Body of pancreas (tissue), 4 donors: ENCODE results near the gene NLGN3. TPM values are rescaled to one million over a fixed set of nuclear protein-coding genes. Genes with fewer than 3 reads are reported as not detected.

ENCODE experiments used
- ATAC-seq: fragments of 150-250 bp; one replicate; pipeline ENCODE4 v1.9.1; 2016
- DNase-seq, 4 donors: peaks; one replicate each; pipeline ENCODE4 v3.0.0-alpha.2; 2019
- H3K27ac ChIP-seq, 4 donors: fragments of 200-600 bp; sonication (generic); 1 replicate in 3 of 4; 2 replicates in 1 of 4; pipeline versions ENCODE4 v1.5.1 to v1.6.1; 2016 to 2019; ENCODE audit warnings: mild to moderate bottlenecking in 1 of 4, mixed read lengths in 1 of 4, moderate library complexity in 1 of 4
- H3K27me3 ChIP-seq, 2 donors: fragments of 200-600 bp; sonication (generic); one replicate each; pipeline ENCODE4 v1.6.0; 2016; ENCODE audit warnings: mild to moderate bottlenecking in 1 of 2
- H3K36me3 ChIP-seq, 2 donors: fragments of 200-600 bp; sonication (generic); replicated peaks in 1 of 2; 2 replicates each; pipeline ENCODE4 v1.5.1; 2016; ENCODE audit warnings: low read depth in 2 of 2; ENCODE audit not compliant: insufficient read depth in 1 of 2
- H3K4me1 ChIP-seq: fragments of 200-600 bp; sonication (generic); one replicate; pipeline ENCODE4 v1.6.0; 2016
- H3K4me3 ChIP-seq, 2 donors: fragments of 200-600 bp; sonication (generic); 1 replicate in 1 of 2; 2 replicates in 1 of 2; pipeline ENCODE4 v1.5.1; 2016 to 2019
- H3K9me3 ChIP-seq, 3 donors: fragments of 200-600 bp; sonication (generic); 1 replicate in 2 of 3; 2 replicates in 1 of 3; pipeline ENCODE4 v1.5.1; 2016
- POLR2A ChIP-seq, 3 donors: fragments of 450-650 bp; IDR thresholded peaks; one replicate each; pipeline ENCODE4 v1.6.1; 2016; ENCODE audit warnings: antibody characterized with exemption in 3 of 3, mild to moderate bottlenecking in 2 of 3
- WGBS, 2 donors: methylation state at CpG; one replicate each; pipeline ENCODE4 v1.1.5; 2017; 5-methylcytosine and 5-hydroxymethylcytosine counted together
- intact Hi-C: fragments of 100-400 bp; cut with DNase I; formaldehyde crosslinking; loops from one replicate; pipeline ENCODE4 v1.15.1; 2023
- total RNA-seq, 2 donors: library from RNA; depleted of rRNA; stranded (reverse); fragments of >200 nt; gene quantifications; one replicate each; pipeline ENCODE4 v1.1.0, GENCODE V29; 2016
- TF ChIP-seq, protein P1 (sequence below), 7 experiments: fragments of 450-650 bp in 4 of 7; fragments of 200-600 bp in 3 of 7; sonication (generic) in 3 of 7; IDR thresholded peaks; one replicate each; pipeline ENCODE4 v1.5.1; 2016 to 2019; ENCODE audit warnings: antibody characterized with exemption in 7 of 7

NLGN3 gene
- 1 to 10 TPM in 1 of 2 donors, not detected in 1; 1.0 TPM for total RNA-seq

DNA sequence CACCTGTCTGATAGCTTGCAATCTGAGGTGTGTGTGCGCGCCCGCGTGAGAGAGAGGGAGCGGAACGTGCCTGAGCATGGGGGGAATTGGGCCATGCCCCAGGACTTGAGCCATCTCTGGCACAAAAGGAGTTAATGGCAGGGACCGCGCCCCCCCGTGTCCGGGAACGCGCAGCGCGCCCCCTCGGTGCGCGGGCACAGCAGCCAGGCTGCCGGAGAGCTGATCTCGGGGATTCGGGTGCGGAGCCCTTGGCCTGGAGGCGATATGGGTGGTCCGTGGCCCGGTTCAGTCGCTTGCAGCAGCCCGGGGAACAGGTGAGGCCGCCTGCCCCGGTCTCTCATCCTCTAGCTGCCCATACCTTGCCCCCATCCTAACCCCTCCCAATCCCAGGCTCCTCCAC, at the start of gene NLGN3:
TSS of gene NLGN3 (plus strand) at position 191 of the 400 bp plus-strand sequence. CDS start 2,909 bp downstream, outside the sequence.
- 11 to 13% methylated on average over 7 to 19 of the region's 28 CpGs for WGBS, 2 donors
- peaks cover 3% of the 10 kb centered on the region for H3K4me1 ChIP-seq
- TF ChIP-seq, protein P1, sequence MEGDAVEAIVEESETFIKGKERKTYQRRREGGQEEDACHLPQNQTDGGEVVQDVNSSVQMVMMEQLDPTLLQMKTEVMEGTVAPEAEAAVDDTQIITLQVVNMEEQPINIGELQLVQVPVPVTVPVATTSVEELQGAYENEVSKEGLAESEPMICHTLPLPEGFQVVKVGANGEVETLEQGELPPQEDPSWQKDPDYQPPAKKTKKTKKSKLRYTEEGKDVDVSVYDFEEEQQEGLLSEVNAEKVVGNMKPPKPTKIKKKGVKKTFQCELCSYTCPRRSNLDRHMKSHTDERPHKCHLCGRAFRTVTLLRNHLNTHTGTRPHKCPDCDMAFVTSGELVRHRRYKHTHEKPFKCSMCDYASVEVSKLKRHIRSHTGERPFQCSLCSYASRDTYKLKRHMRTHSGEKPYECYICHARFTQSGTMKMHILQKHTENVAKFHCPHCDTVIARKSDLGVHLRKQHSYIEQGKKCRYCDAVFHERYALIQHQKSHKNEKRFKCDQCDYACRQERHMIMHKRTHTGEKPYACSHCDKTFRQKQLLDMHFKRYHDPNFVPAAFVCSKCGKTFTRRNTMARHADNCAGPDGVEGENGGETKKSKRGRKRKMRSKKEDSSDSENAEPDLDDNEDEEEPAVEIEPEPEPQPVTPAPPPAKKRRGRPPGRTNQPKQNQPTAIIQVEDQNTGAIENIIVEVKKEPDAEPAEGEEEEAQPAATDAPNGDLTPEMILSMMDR (IDR thresholded peaks at IDR 0.05): no peak
- no peak for TF ChIP-seq POLR2A (IDR thresholded peaks at IDR 0.05)
- no peak within 1 kb of the TSS for H3K4me3 ChIP-seq
- DNase-seq (no peak), ATAC-seq (no peak)
- H3K36me3 ChIP-seq: peaks cover 0 to 2% of the 10 kb centered on the region in 2 donors
- no peaks in the 10 kb centered on the region for H3K27me3 ChIP-seq
- no peaks in the 10 kb centered on the region for H3K9me3 ChIP-seq
- intact Hi-C loops: no loop called here
- H3K27ac ChIP-seq: no peak within 1 kb of the TSS

DNA sequence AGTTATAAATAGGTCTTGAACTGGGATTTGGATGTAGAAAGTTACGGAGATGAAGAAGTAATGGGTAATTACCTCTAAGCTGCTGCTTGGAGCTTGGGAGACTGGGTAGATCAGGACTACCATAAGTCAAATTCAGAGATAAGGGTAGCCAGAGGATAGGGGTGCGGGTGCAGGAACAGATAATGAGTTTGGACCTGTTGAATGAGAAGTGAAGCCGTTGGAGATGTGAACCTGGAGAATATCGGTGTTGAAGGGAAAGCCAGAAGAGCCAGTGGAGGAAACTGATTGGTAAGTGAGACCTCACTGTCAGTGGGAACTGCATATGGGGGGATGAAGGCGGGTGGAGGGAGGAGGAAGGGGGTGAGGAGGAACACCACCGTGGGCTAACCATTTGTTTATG, 49.6 kb upstream of the NLGN3 start:
- WGBS, 2 donors: 17 to 24% methylated on average over 6 of the region's 6 CpGs
- DNase-seq (no peak), ATAC-seq (no peak)
- no peaks in the 10 kb centered on the region for H3K27me3 ChIP-seq
- H3K36me3 ChIP-seq: no peaks in the 10 kb centered on the region
- H3K27ac ChIP-seq: peak overlapping the region in 1 of 4 donors; percentile 63
- H3K4me1 ChIP-seq: peaks cover 25% of the 10 kb centered on the region
- intact Hi-C loops: no loop called here
- no peak overlapping the region for H3K4me3 ChIP-seq
- TF ChIP-seq, protein P1 (IDR thresholded peaks at IDR 0.05): no peak
- no peak for TF ChIP-seq POLR2A (IDR thresholded peaks at IDR 0.05)
- H3K9me3 ChIP-seq: no peaks in the 10 kb centered on the region

DNA sequence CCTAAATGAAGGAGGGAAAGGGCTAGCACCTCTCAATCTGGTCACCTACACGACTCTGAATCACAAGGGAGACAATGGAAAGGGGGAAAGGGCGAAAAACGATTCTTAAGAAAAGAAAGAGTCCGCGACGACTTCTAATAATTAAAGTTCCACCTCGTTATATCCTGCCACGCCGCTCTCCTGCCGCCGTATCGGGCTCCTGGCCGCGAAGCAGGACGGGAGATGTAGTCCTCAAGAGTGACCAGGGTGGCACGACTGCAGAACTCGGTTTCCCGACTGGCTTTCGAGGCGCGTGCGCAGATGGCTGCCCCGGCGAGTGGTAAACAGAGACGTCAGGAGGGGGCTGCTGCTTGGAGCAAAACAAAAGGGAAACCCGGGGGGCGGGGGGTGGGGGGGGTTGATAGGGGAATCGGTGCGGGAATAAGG, 49.1 kb upstream of the NLGN3 start, which contains the start of gene FOXO4:
TSS of gene FOXO4 (plus strand) at position 297 of the 426 bp plus-strand sequence. CDS start 678 bp downstream, outside the sequence.
- Histone ChIP-seq H3K36me3 (no peaks in the 10 kb centered on the region), H3K27me3 (no peaks in the 10 kb centered on the region), H3K4me1 (peaks cover 25% of the 10 kb centered on the region), H3K27ac (peak within 1 kb of the TSS in 3 of 4 donors; percentile 47 to 79 (median 63)), H3K4me3 (peak within 1 kb of the TSS; percentile 37 to 41), H3K9me3 (no peaks in the 10 kb centered on the region)
- intact Hi-C loops: no loop called here
- ATAC-seq (peak; percentile 96), DNase-seq (peak; percentile 89 to 95 (median 94))
- TF ChIP-seq, protein P1 (IDR thresholded peaks at IDR 0.05): no peak
- peak in 1 of 3 donors; percentile 37 for TF ChIP-seq POLR2A (IDR thresholded peaks at IDR 0.05)
- WGBS, 2 donors: 0 to 1% methylated on average over 11 to 24 of the region's 29 CpGs

GRCh38 chrX:71095981-71096759, 48.5 kb upstream of the NLGN3 start:
- Histone ChIP-seq H3K4me1 (peaks cover 25% of the 10 kb centered on the region), H3K9me3 (no peaks in the 10 kb centered on the region), H3K27ac (peak overlapping the region in 3 of 4 donors; percentile 47 to 79 (median 63)), H3K27me3 (no peaks in the 10 kb centered on the region), H3K36me3 (no peaks in the 10 kb centered on the region), H3K4me3 (peak overlapping the region; percentile 37 to 41)
- DNase-seq (peak in 1 of 4 donors; percentile 10), ATAC-seq (peak; percentile 70)
- 0% methylated on average over 23 to 29 of the region's 46 CpGs for WGBS, 2 donors
- intact Hi-C loops: no loop called here
- TF ChIP-seq POLR2A (IDR thresholded peaks at IDR 0.05): no peak
- TF ChIP-seq, protein P1 (IDR thresholded peaks at IDR 0.05): no peak
